GM23248 (cell line): ENCODE results near the gene LRSAM1.

Experiments
- EZH2 ChIP-seq: fragments of 200-600 bp; sonication (generic); IDR thresholded peaks from 2 replicates; pipeline ENCODE4 v1.6.1; 2018; ENCODE audit warnings: antibody characterized with exemption, mild to moderate bottlenecking; ENCODE audit not compliant: insufficient read depth, poor library complexity, severe bottlenecking
- EZH2phosphoT487 ChIP-seq: fragments of 200-600 bp; sonication (generic); IDR thresholded peaks from 2 replicates; pipeline ENCODE4 v1.6.1; 2018; ENCODE audit warnings: antibody characterized with exemption, moderate library complexity, mild to moderate bottlenecking, low read depth; ENCODE audit not compliant: insufficient read depth

DNA sequence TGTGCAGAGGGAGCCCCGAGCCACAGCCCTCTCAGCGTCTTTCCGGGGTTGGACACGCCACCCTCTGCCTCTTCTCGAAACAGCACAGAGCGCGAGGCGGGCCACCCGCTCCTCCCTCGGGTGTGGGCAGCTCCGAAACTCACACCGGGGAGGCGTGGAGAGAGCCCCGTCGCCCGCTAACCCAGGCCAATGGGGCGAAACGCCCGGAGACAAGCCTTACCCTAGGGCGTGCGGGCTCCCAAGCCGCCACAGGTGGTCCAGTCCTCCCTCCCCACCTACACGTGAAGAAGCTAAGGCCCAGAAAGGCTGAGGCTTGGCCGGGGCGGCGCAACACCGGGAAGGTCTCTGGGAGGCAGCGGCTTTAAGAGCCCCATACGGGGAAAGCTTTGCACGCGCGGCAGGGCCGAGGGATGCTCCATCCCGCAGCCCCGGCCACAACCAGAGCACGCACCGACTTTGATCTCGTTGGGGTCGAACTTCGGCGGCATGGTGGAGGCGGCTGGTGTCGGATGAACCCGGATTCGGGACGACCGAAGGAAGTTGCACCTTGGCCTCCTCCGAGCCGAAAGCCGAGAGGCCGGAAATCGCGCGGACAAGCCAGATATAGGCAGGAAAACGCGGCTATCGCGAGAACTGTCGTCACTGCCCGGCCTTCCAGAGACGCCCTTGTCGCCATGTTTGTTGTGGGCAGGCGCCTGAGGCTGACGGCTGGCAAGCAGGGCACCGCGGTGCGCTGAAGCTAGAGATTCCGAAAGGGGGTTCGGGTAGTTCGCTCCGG is at the start of gene LRSAM1, which contains the start of gene RPL12:
- no peak for TF ChIP-seq EZH2
- TF ChIP-seq EZH2phosphoT487, result no peak
